GM12891 (cell line): ENCODE measurements around the gene GAS7.

Experiments used
- POLR2A ChIP-seq: IDR thresholded peaks from 2 replicates; pipeline ENCODE4 v1.6.1; 2011; ENCODE audit warnings: low read depth, low read length, control low read depth
- POLR2AphosphoS5 ChIP-seq: IDR thresholded peaks from 2 replicates; pipeline ENCODE4 v1.6.1; 2011; ENCODE audit warnings: low read depth, low read length, control low read depth
- POU2F2 ChIP-seq: IDR thresholded peaks from 2 replicates; pipeline ENCODE4 v1.6.1; 2011; ENCODE audit warnings: low read depth, mild to moderate bottlenecking, control low read depth, low read length, moderate library complexity
- TAF1 ChIP-seq: IDR thresholded peaks from 2 replicates; pipeline ENCODE4 v1.6.1; 2011; ENCODE audit warnings: low read depth, low read length, control low read depth

GRCh38 chr17:10071141-10071540 is 127.3 kb downstream of the GAS7 start:
- no peak for TF ChIP-seq POLR2A
- no peak for TF ChIP-seq POLR2AphosphoS5
- TF ChIP-seq POU2F2 = no peak
- TF ChIP-seq TAF1 = no peak
